GM23338 (cell line): Measurements from ENCODE around the gene ENTPD1. TPM values are rescaled to one million over a fixed set of nuclear protein-coding genes. Genes with fewer than 3 reads are reported as not detected.

ENCODE experiments used
- ATAC-seq: fragments of 200-7000 bp; cut with Tn5 transposase; 3 replicates; pipeline ENCODE4 v1.9.1; 2020
- DNase-seq: peaks from one replicate; pipeline ENCODE4 v3.0.0-alpha.2; 2015; ENCODE audit warnings: low spot score
- H2AFZ ChIP-seq: fragments of 200-600 bp; sonication (generic); 2 replicates; pipeline ENCODE4 v1.8.0; 2016; ENCODE audit warnings: antibody characterized with exemption, mild to moderate bottlenecking, moderate library complexity
- H3F3A ChIP-seq: fragments of 200-600 bp; sonication (generic); replicated peaks from 2 replicates; pipeline ENCODE4 v1.8.0; 2017; ENCODE audit warnings: antibody characterized with exemption, mixed run types, low read depth
- H3K27ac ChIP-seq: fragments of 200-600 bp; sonication (generic); 2 replicates; pipeline ENCODE4 v1.6.1; 2016; ENCODE audit warnings: low read depth
- H3K27me3 ChIP-seq: fragments of 200-600 bp; sonication (generic); 2 replicates; pipeline ENCODE4 v1.8.0; 2016; ENCODE audit warnings: mild to moderate bottlenecking, mixed run types, moderate library complexity; ENCODE audit not compliant: insufficient read depth
- H3K36me3 ChIP-seq: fragments of 200-600 bp; sonication (generic); 2 replicates; pipeline ENCODE4 v1.8.0; 2016; ENCODE audit warnings: mild to moderate bottlenecking; ENCODE audit not compliant: insufficient read depth
- H3K4me1 ChIP-seq: fragments of 200-600 bp; sonication (generic); 2 replicates; pipeline ENCODE4 v1.8.0; 2016; ENCODE audit warnings: mild to moderate bottlenecking, moderate library complexity; ENCODE audit not compliant: insufficient read depth
- H3K4me2 ChIP-seq: fragments of 200-600 bp; sonication (generic); 2 replicates; pipeline ENCODE4 v1.7.1; 2017; ENCODE audit warnings: mixed run types
- H3K4me3 ChIP-seq: fragments of 200-600 bp; sonication (generic); 2 replicates; pipeline ENCODE4 v1.6.1; 2016; ENCODE audit warnings: mixed run types
- H3K79me2 ChIP-seq: fragments of 200-600 bp; sonication (generic); replicated peaks from 2 replicates; pipeline ENCODE4 v1.8.0; 2017; ENCODE audit warnings: mild to moderate bottlenecking; ENCODE audit not compliant: insufficient read depth
- H3K9me2 ChIP-seq: fragments of 200-600 bp; sonication (generic); 2 replicates; pipeline ENCODE4 v1.8.0; 2017; ENCODE audit not compliant: insufficient read depth
- H4K20me1 ChIP-seq: fragments of 200-600 bp; sonication (generic); replicated peaks from 2 replicates; pipeline ENCODE4 v1.8.0; 2017; ENCODE audit warnings: mild to moderate bottlenecking; ENCODE audit not compliant: insufficient read depth
- H3K27ac Mint-ChIP-seq: 2 replicates; pipeline ENCODE4 v1.8.0; 2020; ENCODE audit warnings: inconsistent platforms, mild to moderate bottlenecking, moderate library complexity, mixed read lengths
- H3K27me3 Mint-ChIP-seq: 3 replicates; pipeline ENCODE4 v1.8.0; 2022; ENCODE audit warnings: low read depth, mild to moderate bottlenecking, moderate library complexity, mixed read lengths, inconsistent platforms; ENCODE audit not compliant: insufficient read depth, poor library complexity
- H3K36me3 Mint-ChIP-seq: 3 replicates; pipeline ENCODE4 v1.8.0; 2021; ENCODE audit warnings: low read depth, mild to moderate bottlenecking, inconsistent platforms, moderate library complexity, mixed read lengths
- H3K4me1 Mint-ChIP-seq: 3 replicates; pipeline ENCODE4 v1.8.0; 2020; ENCODE audit warnings: mild to moderate bottlenecking, inconsistent platforms, mixed read lengths
- H3K4me3 Mint-ChIP-seq: 3 replicates; pipeline ENCODE4 v1.8.0; 2021; ENCODE audit warnings: moderate library complexity, mild to moderate bottlenecking, inconsistent platforms, mixed read lengths
- H3K9me3 Mint-ChIP-seq: 3 replicates; pipeline ENCODE4 v1.8.0; 2020; ENCODE audit warnings: moderate library complexity, mild to moderate bottlenecking, inconsistent platforms, mixed read lengths
- CREB1 ChIP-seq: fragments of 250-450 bp; sonication (Bioruptor Pico); IDR thresholded peaks from 2 replicates; pipeline ENCODE4 v1.5.0; 2020; ENCODE audit warnings: low read depth, mild to moderate bottlenecking, moderate library complexity
- CTCF ChIP-seq, 2 experiments: fragments of 200-600 bp in 1 of 2; sonication (generic) in 1 of 2; conservative IDR thresholded peaks; 2 replicates each; pipeline versions ENCODE4 v1.5.1 to v1.6.1; 2016 to 2017; ENCODE audit warnings: antibody characterized with exemption in 2 of 2, low read depth in 2 of 2, mild to moderate bottlenecking in 2 of 2, moderate library complexity in 1 of 2
- ETS1 ChIP-seq: IDR thresholded peaks from 2 replicates; pipeline ENCODE4 v1.6.1; 2016; ENCODE audit warnings: antibody characterized with exemption
- EZH2 ChIP-seq: fragments of 200-600 bp; sonication (generic); IDR thresholded peaks from one replicate; pipeline ENCODE4 v1.8.0; 2017; ENCODE audit warnings: antibody characterized with exemption, mild to moderate bottlenecking, low read depth; ENCODE audit not compliant: unreplicated experiment
- JUNB ChIP-seq: IDR thresholded peaks from one replicate; pipeline ENCODE4 v1.6.1; 2016; ENCODE audit warnings: antibody characterized with exemption; ENCODE audit not compliant: unreplicated experiment
- ZNF114 ChIP-seq: fragments of 250-450 bp; sonication (Bioruptor Pico); IDR thresholded peaks from 2 replicates; pipeline ENCODE4 v1.5.0; 2020; ENCODE audit warnings: mild to moderate bottlenecking, moderate library complexity
- ZNF462 ChIP-seq: fragments of 250-450 bp; sonication (Bioruptor Pico); IDR thresholded peaks from 2 replicates; pipeline ENCODE4 v1.5.0; 2020; ENCODE audit warnings: mild to moderate bottlenecking, moderate library complexity
- polyA plus RNA-seq: library from polyadenylated mRNA; unstranded; fragments of >200 nt; fragmentation: Nextera tagmentation; extraction: Ambion mirVana; gene quantifications from 2 replicates; pipeline ENCODE4 v1.2.1, GENCODE V29; 2016
- total RNA-seq: library from RNA; depleted of rRNA; stranded (reverse); fragments of >200 nt; shearing (Covaris generic); gene quantifications from 2 replicates; pipeline ENCODE4 v1.2.3, GENCODE V29; 2014

Gene ENTPD1
- total and polyA plus RNA-seq, 2 experiments from 2014 or later = 2.3 to 3.6 TPM

- TF ChIP-seq CTCF (conservative IDR thresholded peaks at IDR 0.05; ENCODE audit: low read depth in 2 of 2) (no peak), ZNF462 (CRISPR knock-in tag) (no peak), ZNF114 (no peak), CREB1 (CRISPR knock-in tag) (no peak)
Observed at GRCh38 chr10:95840121-95840520, 84.2 kb downstream of the ENTPD1 start (continued).

- H4K20me1 ChIP-seq = no peaks in the 10 kb centered on the region
- no peak overlapping the region for H3K4me3 ChIP-seq
- ATAC-seq (no peak), DNase-seq (no peak)
- H3K27me3 Mint-ChIP-seq = no peaks in the 10 kb centered on the region
- no peaks in the 10 kb centered on the region for H3K79me2 ChIP-seq
- no peaks in the 10 kb centered on the region for H3K36me3 ChIP-seq
- peaks cover 12% of the 10 kb centered on the region; the same call in 2 of the 3 replicates for H3K4me1 Mint-ChIP-seq
- H3K4me3 Mint-ChIP-seq = no peak overlapping the region
- H2AFZ ChIP-seq = no peak overlapping the region
- no peaks in the 10 kb centered on the region for H3K4me1 ChIP-seq
- no peak overlapping the region for H3K27ac Mint-ChIP-seq
- no peaks in the 10 kb centered on the region for H3K36me3 Mint-ChIP-seq
- no peaks in the 10 kb centered on the region for H3F3A ChIP-seq
- H3K4me2 ChIP-seq = no peak overlapping the region
- no peak overlapping the region for H3K27ac ChIP-seq
- H3K9me2 ChIP-seq = no peaks in the 10 kb centered on the region
- no peaks in the 10 kb centered on the region for H3K9me3 Mint-ChIP-seq
- H3K27me3 ChIP-seq = no peaks in the 10 kb centered on the region
- TF ChIP-seq ETS1 (no peak), JUNB (no peak), ZNF114 (no peak), ZNF462 (CRISPR knock-in tag) (no peak), EZH2 (no peak)
Observed at GRCh38 chr10:95840681-95841080, 84.7 kb downstream of the ENTPD1 start.
